Retinal pigment epithelial cell (primary cell): Measurements from ENCODE around the gene PTGDR2.

Experiments
- DNase-seq: peaks from one replicate; pipeline ENCODE4 v3.0.0-alpha.2; 2010; ENCODE audit warnings: low read depth
- H3K4me3 ChIP-seq: 2 replicates; pipeline ENCODE4 v1.5.1; 2011; ENCODE audit warnings: mild to moderate bottlenecking, low read length, control low read depth, moderate library complexity
- TF ChIP-seq, protein P1 (sequence below): conservative IDR thresholded peaks from 2 replicates; pipeline ENCODE4 v1.5.1; 2011; ENCODE audit warnings: low read depth, low read length, control low read depth, inconsistent platforms

Gene PTGDR2

DNA sequence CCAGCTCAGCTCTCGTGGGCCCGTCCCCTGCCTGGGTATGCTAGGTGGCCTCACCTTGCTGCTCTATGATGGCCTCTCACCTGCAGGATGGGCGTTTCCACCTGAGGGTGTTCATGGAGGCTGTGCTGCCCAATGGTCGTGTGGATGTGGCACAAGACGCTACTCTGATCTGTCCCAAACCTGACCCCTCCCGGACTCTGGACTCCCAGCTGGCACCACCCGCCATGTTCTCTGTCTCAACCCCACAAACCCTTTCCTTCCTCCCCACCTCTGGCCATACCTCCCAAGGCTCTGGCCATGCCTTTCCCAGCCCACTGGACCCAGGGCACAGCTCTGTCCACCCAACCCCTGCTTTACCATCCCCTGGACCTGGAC, 13.7 kb upstream of the PTGDR2 start:
- TF ChIP-seq, protein P1, sequence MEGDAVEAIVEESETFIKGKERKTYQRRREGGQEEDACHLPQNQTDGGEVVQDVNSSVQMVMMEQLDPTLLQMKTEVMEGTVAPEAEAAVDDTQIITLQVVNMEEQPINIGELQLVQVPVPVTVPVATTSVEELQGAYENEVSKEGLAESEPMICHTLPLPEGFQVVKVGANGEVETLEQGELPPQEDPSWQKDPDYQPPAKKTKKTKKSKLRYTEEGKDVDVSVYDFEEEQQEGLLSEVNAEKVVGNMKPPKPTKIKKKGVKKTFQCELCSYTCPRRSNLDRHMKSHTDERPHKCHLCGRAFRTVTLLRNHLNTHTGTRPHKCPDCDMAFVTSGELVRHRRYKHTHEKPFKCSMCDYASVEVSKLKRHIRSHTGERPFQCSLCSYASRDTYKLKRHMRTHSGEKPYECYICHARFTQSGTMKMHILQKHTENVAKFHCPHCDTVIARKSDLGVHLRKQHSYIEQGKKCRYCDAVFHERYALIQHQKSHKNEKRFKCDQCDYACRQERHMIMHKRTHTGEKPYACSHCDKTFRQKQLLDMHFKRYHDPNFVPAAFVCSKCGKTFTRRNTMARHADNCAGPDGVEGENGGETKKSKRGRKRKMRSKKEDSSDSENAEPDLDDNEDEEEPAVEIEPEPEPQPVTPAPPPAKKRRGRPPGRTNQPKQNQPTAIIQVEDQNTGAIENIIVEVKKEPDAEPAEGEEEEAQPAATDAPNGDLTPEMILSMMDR = no peak
- no peak for DNase-seq
- no peak overlapping the region for H3K4me3 ChIP-seq

DNA sequence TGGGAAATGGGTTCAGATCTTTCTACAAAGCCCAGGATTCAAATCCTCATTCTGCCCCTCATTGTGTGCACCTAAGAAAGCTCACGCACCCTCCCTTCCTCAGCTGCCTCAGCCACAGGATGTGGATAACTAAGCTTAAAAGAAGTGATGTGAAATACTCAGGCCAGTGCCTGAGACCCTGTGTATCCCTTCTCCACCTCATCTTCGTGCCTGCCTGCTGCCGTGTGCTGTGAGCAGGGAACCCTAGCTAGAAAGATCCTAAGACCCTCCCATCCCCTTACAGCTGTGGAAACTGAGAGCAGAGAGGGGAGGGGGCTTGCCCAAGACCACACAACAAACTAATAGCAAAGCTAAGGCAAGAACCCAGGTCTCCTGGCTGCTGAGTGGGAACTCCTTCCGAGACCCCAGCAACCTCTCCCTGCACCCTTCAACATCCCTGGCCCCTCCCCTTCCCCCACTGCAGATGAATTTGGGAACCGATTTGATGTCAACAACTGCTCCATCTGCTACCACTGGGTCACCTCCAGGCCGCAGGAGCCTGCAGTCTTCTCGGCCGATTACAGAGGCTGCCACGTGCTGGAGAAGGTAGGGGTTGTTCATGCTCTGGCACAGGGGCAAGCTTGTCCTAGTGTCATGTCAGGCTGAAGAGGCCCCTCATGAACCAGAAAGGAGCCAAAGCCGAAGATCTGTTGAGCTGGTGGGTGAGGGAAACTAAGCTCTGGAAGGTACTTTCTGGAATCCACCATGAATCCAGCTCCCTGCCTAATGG, 13.1 kb upstream of the PTGDR2 start:
- TF ChIP-seq, protein P1 = no peak
- DNase-seq = no peak
- no peak overlapping the region for H3K4me3 ChIP-seq

DNA sequence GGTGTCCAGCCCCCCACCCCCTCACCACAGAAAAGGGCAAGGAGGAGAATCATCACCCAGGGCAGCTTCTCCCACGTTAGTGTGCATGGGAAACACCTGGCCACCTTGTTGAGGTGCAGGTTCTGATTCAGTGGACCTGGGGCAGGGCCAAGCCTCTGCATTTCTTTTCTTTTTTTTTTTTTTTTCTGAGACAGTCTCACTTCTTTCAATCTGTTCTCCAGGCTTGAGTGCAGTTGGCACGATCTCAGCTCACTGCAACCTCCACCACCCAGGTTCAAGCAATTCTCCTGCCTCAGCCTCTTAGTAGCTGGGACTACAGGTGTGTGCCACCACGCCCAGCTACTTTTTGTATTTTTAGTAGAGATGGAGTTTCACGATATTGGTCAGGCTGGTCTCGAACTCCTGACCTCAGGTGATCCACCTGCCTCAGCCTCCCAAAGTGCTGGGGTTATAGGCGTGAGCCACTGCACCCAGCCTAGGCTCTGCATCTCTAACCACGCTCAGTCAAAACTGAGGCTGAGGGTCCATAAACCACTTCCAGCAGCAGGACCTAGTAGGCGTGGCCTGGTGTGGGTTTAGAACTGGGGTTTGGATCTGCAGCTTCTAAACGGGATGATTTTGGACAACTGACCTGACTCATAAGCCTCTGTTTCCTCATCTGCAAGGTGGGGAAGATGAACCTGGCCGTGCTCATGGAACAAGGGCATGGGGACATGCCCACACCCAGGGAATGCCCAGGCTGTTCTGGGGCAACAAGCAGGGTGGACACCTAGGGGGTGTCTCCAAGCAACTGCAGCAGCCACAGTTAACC, 12.3 kb upstream of the PTGDR2 start:
- no peak for DNase-seq
- TF ChIP-seq, protein P1 = no peak
- no peak overlapping the region for H3K4me3 ChIP-seq

DNA sequence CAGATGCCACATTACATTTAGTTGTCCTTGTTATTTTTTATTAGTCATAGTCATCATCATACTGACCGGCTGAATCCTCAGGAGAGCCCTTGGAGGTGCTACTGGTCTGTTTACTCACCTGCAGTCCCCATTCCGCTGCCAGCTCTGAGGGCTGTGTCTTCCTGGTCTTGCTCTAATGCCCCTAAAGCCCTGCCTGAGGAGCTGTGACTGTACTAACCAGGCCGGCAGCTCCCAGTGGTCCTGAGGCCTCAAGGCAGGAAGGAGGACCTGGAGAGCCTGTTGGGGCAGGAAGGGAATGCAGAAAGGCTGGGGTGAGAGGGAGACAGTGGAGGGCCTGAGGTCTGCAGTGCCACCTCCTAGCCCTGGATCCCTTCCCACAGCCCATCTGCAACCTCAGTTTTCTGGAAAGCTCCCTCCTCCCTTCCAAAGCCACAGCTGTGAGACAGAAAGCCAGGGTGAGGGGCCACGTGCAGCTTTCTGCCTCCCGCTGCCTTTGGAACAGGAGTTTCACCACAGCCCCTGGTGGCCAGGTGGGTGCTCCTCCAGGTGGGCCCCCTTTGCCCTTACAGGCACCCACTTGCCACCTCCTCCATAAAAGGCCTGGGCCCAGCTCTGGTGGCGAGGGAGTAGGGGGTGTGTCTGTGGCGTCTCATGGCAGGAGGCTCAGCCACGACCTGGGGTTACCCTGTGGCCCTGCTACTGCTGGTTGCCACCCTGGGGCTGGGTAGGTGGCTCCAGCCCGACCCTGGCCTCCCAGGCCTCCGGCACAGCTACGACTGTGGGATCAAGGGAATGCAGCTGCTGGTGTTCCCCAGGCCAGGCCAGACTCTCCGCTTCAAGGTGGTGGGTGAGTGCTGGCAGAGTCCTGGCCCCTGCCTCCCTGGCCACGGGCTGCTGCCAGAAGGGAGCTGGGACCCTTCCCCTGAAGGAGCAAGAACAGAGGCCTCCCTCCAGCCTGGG, 11.4 kb upstream of the PTGDR2 start, which contains the start of gene ZP1:
ZP1 (plus strand) TSS at position 632 of the 960 bp plus-strand sequence; CDS start at position 652, 20 bp downstream.
- no peak within 1 kb of the TSS for H3K4me3 ChIP-seq
- no peak for DNase-seq
- TF ChIP-seq, protein P1 = no peak

DNA sequence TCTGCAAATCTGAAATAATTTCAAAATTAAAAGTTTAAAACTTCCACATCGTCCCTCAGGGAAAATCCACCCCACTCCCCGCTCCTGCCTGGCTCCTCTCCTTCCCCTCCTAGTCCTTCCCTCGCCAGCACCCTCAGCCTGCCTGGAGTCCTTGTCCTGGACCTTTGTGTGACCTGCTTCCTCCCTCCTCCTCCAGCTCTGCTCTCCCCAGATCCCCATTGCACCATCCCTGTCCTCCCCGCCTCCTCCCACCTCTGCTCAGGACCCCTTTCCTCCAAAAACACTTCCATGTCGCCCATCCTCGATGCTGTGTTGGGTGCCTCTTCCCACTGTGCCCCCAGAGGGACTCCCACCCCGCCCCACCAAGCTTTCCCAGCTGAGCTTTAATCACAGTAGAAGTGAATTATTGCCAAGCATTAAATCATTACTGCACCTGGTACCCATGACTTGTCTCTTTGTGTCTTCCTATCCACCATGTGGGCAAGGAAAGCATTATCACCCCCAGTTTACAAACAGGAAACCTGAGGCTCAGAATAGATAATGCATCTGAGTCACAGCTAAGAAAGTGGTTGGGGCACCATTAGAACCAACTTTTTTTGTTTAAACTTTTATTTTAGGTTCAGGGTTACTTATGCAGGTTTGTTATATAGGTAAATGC, 9.2 kb upstream of the PTGDR2 start:
- TF ChIP-seq, protein P1 = no peak
- no peak overlapping the region for H3K4me3 ChIP-seq
- DNase-seq = no peak
